Lower lobe of right lung (tissue), 2 donors: Measurements from ENCODE around the gene SNX20. TPM values are rescaled to one million over a fixed set of nuclear protein-coding genes. Genes with fewer than 3 reads are reported as not detected.
A peak's percentile ranks its signal among the peaks of the same experiment; 100 is the strongest.

Experiments
- ATAC-seq, 2 donors: fragments of 200-7000 bp; cut with Tn5 transposase; one replicate each; pipeline ENCODE4 v1.9.1; 2020 to 2022; ENCODE audit warnings: mild to moderate bottlenecking in 2 of 2, moderate library complexity in 2 of 2
- DNase-seq: peaks from one replicate; pipeline ENCODE4 v3.0.0-alpha.2; 2020
- H3K27ac ChIP-seq: fragments of 200-600 bp; one replicate; pipeline ENCODE4 v1.8.0; 2022
- H3K27me3 ChIP-seq: fragments of 200-600 bp; one replicate; pipeline ENCODE4 v1.8.0; 2022; ENCODE audit warnings: low read depth
- H3K36me3 ChIP-seq: fragments of 200-600 bp; one replicate; pipeline ENCODE4 v1.8.0; 2022; ENCODE audit warnings: mild to moderate bottlenecking
- H3K4me1 ChIP-seq: fragments of 200-600 bp; one replicate; pipeline ENCODE4 v1.8.0; 2022
- H3K4me3 ChIP-seq: fragments of 200-600 bp; one replicate; pipeline ENCODE4 v1.8.0; 2022; ENCODE audit warnings: mild to moderate bottlenecking
- H3K9me3 ChIP-seq: fragments of 200-600 bp; one replicate; pipeline ENCODE4 v1.8.0; 2022
- intact Hi-C: fragments of 100-400 bp; cut with DNase I; formaldehyde crosslinking; loops from one replicate; pipeline ENCODE4 v1.11.0; 2022
- total RNA-seq: library from RNA; stranded (reverse); fragmentation: NEBNext Ultra II Directional; extraction: Animal tissue kit (Norgen Biotek cat#: 25700); gene quantifications from one replicate; pipeline ENCODE4 v1.2.1, GENCODE V29; 2021
- TF ChIP-seq, protein P1 (sequence below): fragments of 200-600 bp; IDR thresholded peaks from one replicate; pipeline ENCODE4 v1.8.0; 2022; ENCODE audit warnings: antibody characterized with exemption, mild to moderate bottlenecking
- donor health status: DM: no; HTN: yes; CAD: no; lungs with severe emphysema.

SNX20 gene
- total RNA-seq, 1 donor from 2014 or later = 15.4 TPM

DNA sequence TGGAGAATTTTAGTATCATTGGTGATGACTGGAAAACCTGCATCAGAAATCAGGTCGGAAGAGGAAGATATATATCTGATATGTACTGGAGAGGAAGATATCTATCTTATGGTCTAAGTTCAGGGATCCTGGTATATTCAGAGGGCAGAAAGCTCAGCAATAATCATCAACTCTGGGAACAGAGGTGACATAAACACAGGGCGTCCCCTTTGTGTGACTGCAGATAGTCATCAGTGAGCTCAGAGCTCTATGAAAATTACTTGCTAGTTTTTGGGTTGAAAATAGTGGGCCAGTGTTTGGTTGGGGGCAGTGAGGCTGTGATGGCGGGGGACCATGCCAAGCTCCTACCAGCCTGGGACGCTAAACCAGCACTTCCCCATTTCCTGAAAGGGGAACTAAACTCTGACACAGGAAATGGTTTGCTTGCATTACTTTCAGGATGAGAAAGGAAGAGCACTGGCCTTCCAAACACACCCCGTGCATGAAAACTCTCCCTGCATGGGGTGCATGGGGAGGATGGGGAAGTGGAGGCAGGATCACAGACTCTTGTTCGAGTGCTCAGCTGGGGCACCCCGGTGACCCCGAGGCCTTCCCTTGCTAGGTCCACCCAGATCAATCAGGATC lies 28.1 kb upstream of the SNX20 start:
- H3K27me3 ChIP-seq = no peaks in the 10 kb centered on the region
- peak overlapping the region; percentile 1 for H3K27ac ChIP-seq
- intact Hi-C loops = no loop called here
- peaks cover 40% of the 10 kb centered on the region for H3K4me1 ChIP-seq
- H3K36me3 ChIP-seq = peaks cover 10% of the 10 kb centered on the region
- no peak overlapping the region for H3K4me3 ChIP-seq
- ATAC-seq = peak; percentile 66 to 69
- peaks cover 9% of the 10 kb centered on the region for H3K9me3 ChIP-seq
- TF ChIP-seq, protein P1, sequence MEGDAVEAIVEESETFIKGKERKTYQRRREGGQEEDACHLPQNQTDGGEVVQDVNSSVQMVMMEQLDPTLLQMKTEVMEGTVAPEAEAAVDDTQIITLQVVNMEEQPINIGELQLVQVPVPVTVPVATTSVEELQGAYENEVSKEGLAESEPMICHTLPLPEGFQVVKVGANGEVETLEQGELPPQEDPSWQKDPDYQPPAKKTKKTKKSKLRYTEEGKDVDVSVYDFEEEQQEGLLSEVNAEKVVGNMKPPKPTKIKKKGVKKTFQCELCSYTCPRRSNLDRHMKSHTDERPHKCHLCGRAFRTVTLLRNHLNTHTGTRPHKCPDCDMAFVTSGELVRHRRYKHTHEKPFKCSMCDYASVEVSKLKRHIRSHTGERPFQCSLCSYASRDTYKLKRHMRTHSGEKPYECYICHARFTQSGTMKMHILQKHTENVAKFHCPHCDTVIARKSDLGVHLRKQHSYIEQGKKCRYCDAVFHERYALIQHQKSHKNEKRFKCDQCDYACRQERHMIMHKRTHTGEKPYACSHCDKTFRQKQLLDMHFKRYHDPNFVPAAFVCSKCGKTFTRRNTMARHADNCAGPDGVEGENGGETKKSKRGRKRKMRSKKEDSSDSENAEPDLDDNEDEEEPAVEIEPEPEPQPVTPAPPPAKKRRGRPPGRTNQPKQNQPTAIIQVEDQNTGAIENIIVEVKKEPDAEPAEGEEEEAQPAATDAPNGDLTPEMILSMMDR = no peak
- DNase-seq = no peak

DNA sequence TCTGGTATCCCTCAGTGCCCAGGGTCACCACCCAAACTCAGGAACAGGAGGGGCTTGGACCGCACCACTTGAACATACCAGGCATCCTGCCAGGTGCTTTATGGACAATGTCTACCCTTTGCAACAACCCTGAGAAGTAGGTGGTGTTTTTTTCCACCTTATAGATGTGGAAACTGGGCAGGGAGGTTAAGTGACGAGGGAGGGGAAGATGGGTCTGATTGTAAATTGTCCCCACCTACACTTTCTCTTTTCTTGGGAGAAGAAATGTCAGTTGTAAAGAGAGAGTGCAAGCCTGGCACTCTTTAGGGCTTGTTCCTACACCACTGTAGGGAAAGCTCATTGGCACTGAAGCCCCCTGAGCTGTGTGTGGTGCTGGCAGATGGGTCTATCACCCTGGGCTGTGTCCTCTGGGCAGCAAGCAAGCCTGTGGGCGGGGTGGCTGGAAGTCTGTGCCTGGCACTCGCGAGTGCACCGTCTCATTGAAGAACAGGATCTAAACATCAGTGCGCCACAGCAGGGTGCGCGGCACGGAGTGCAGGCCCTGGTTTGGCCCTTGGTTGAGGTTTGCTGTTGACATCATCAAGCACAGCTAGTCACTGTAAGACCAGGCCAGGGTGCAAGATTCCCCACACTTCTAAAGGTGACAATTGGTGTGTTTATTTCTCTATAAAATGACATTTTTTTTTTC lies 27.4 kb upstream of the SNX20 start:
- peaks cover 10% of the 10 kb centered on the region for H3K36me3 ChIP-seq
- peaks cover 16% of the 10 kb centered on the region for H3K9me3 ChIP-seq
- DNase-seq (peak; percentile 60), ATAC-seq (peak in 1 of 2 donors; percentile 46)
- TF ChIP-seq, protein P1 = no peak
- H3K4me1 ChIP-seq = peaks cover 40% of the 10 kb centered on the region
- intact Hi-C loops = no loop called here
- H3K27ac ChIP-seq = peak overlapping the region; percentile 1
- no peaks in the 10 kb centered on the region for H3K27me3 ChIP-seq
- no peak overlapping the region for H3K4me3 ChIP-seq

DNA sequence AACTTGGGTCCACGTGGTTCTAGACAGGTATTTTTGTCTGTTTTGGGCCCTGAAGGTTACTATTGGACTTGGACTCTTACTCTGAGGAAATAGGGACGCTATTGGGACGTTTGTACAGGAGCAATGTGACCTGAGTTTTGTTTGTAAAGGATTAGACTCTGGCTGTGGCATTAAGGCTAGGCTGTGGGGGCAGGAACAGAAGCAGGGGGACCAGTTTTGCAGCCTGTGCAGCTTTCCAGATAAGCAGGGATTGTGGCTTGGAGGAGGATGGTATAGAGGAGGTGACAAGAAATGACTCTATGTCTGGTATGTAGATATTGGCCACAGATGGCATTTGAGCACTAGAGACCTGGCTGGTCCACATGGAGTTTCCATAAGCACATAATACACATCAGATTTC lies 25.1 kb upstream of the SNX20 start:
- H3K27me3 ChIP-seq = no peaks in the 10 kb centered on the region
- H3K9me3 ChIP-seq = peaks cover 18% of the 10 kb centered on the region
- H3K4me1 ChIP-seq = peaks cover 23% of the 10 kb centered on the region
- H3K27ac ChIP-seq = no peak overlapping the region
- DNase-seq = no peak
- no peak overlapping the region for H3K4me3 ChIP-seq
- intact Hi-C loops = no loop called here
- H3K36me3 ChIP-seq = peaks cover 3% of the 10 kb centered on the region
- ATAC-seq = no peak
- TF ChIP-seq, protein P1 = no peak

DNA sequence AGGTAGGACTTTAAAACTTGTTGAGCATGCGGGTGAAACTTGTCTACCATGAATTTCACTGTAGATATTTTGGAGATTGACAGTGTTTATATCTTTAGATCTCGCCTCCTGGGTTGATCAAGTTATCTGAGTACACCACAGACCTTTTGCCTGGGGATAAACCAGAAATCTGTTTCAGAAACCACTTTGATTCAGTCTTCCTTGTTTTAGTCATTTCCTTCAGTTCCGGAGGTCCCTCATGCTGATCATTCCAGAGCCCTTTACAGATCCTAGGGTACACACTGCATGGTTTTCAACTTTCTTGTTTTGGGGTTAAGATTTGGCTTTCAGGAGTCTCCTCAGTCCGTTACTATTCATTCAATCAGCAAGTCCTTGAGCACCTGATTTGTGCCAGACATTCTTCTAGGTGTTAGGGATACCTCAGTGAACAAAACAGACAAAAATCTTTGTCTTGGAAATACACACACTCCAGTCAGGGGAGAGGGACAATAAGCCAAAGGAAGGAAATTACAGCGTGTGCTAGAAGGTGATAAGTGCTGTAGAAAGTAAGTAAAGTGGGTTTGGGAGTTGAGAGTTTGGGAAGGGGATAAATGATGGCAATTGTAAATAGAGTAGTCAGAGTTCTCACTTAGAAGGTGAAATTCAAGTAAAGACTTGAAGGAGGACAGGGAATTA lies 24.5 kb upstream of the SNX20 start:
- Histone ChIP-seq H3K27ac (no peak overlapping the region), H3K4me3 (no peak overlapping the region), H3K27me3 (no peaks in the 10 kb centered on the region), H3K4me1 (peaks cover 23% of the 10 kb centered on the region), H3K9me3 (peaks cover 18% of the 10 kb centered on the region), H3K36me3 (no peaks in the 10 kb centered on the region)
- intact Hi-C loops = no loop called here
- TF ChIP-seq, protein P1 = no peak
- ATAC-seq = no peak
- no peak for DNase-seq

DNA sequence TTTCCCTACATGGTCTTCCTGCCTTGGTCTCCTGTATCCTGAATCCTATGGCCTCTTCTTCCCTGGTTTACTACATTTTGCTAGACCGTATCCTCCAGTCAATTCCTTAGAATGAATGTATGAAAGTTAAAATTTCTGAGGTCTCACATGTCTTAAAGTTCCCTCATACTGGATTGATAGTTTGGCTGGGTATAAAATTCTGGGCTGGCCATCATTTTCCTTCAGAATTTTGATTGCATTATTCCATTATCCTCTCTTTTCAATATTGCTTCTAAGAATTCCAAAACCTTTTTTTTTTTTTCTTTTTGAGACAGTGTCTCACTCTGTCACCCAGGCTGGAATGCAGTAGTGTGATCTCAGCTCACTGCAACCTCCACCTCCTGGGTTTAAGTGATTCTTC lies 23.1 kb upstream of the SNX20 start:
- ATAC-seq (no peak), DNase-seq (no peak)
- peaks cover 18% of the 10 kb centered on the region for H3K9me3 ChIP-seq
- H3K27me3 ChIP-seq = no peaks in the 10 kb centered on the region
- no peak overlapping the region for H3K27ac ChIP-seq
- TF ChIP-seq, protein P1 = no peak
- intact Hi-C loops = no loop called here
- peaks cover 24% of the 10 kb centered on the region for H3K4me1 ChIP-seq
- no peaks in the 10 kb centered on the region for H3K36me3 ChIP-seq
- H3K4me3 ChIP-seq = no peak overlapping the region
